ENCODE data around the gene PTPRG. TPM values are rescaled to one million over a fixed set of nuclear protein-coding genes. Genes with fewer than 3 reads are reported as not detected.

PTPRG gene
- total RNA-seq, 1 donor from 2014 or later = 25.2 TPM

- Histone ChIP-seq H3K27me3 (ENCODE audit: control insufficient read depth, insufficient read depth, low read length) (no peaks in the 10 kb centered on the region), H3K4me3 (ENCODE audit: low read depth, low read length) (no peak overlapping the region), H3K36me3 (ENCODE audit: control insufficient read depth, insufficient read depth, low read length) (no peaks in the 10 kb centered on the region)
- DNase-seq (ENCODE audit: low read depth) = no peak
- TF ChIP-seq, protein P1, sequence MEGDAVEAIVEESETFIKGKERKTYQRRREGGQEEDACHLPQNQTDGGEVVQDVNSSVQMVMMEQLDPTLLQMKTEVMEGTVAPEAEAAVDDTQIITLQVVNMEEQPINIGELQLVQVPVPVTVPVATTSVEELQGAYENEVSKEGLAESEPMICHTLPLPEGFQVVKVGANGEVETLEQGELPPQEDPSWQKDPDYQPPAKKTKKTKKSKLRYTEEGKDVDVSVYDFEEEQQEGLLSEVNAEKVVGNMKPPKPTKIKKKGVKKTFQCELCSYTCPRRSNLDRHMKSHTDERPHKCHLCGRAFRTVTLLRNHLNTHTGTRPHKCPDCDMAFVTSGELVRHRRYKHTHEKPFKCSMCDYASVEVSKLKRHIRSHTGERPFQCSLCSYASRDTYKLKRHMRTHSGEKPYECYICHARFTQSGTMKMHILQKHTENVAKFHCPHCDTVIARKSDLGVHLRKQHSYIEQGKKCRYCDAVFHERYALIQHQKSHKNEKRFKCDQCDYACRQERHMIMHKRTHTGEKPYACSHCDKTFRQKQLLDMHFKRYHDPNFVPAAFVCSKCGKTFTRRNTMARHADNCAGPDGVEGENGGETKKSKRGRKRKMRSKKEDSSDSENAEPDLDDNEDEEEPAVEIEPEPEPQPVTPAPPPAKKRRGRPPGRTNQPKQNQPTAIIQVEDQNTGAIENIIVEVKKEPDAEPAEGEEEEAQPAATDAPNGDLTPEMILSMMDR (IDR thresholded peaks at IDR 0.05; ENCODE audit: insufficient read depth, low read length, poor library complexity, severe bottlenecking) = no peak
Measured at GRCh38 chr3:61907210-61907795, 345.9 kb downstream of the PTPRG start.

GRCh38 chr3:61908382-61908781 lies 347.0 kb downstream of the PTPRG start:
- Histone ChIP-seq H3K36me3 (ENCODE audit: control insufficient read depth, insufficient read depth, low read length) (no peaks in the 10 kb centered on the region), H3K27me3 (ENCODE audit: control insufficient read depth, insufficient read depth, low read length) (no peaks in the 10 kb centered on the region), H3K4me3 (ENCODE audit: low read depth, low read length) (no peak overlapping the region)
- DNase-seq (ENCODE audit: low read depth) = no peak
- TF ChIP-seq, protein P1 (IDR thresholded peaks at IDR 0.05; ENCODE audit: insufficient read depth, low read length, poor library complexity, severe bottlenecking) = no peak

GRCh38 chr3:61910732-61911131 lies 349.4 kb downstream of the PTPRG start:
- Histone ChIP-seq H3K4me3 (ENCODE audit: low read depth, low read length) (no peak overlapping the region), H3K36me3 (ENCODE audit: control insufficient read depth, insufficient read depth, low read length) (no peaks in the 10 kb centered on the region), H3K27me3 (ENCODE audit: control insufficient read depth, insufficient read depth, low read length) (no peaks in the 10 kb centered on the region)
- TF ChIP-seq, protein P1 (IDR thresholded peaks at IDR 0.05; ENCODE audit: insufficient read depth, low read length, poor library complexity, severe bottlenecking) = no peak
- DNase-seq (ENCODE audit: low read depth) = no peak

GRCh38 chr3:61912158-61912557 lies 350.8 kb downstream of the PTPRG start:
- Histone ChIP-seq H3K4me3 (ENCODE audit: low read depth, low read length) (no peak overlapping the region), H3K27me3 (ENCODE audit: control insufficient read depth, insufficient read depth, low read length) (no peaks in the 10 kb centered on the region), H3K36me3 (ENCODE audit: control insufficient read depth, insufficient read depth, low read length) (no peaks in the 10 kb centered on the region)
- TF ChIP-seq, protein P1 (IDR thresholded peaks at IDR 0.05; ENCODE audit: insufficient read depth, low read length, poor library complexity, severe bottlenecking) = no peak
- DNase-seq (ENCODE audit: low read depth) = no peak

DNA sequence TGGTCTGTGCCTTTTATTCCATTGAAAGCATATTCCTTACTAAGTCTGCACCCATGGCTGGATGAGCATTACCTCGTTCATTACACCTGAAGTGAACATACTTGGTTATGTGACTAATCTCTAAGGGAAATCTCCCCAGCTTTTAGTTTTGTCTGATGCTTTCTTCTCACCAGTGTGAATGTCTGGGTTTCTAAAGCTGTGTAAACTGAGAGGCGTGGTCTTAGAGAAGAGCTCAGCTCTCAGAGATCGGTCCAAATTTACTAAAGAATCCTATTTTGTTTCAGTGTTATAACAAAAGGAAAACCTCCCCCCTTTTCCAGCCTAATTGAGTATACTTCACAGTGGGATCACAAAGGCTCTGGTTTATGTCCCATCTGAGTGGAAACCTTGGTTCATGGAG lies 352.3 kb downstream of the PTPRG start:
- TF ChIP-seq, protein P1 (IDR thresholded peaks at IDR 0.05; ENCODE audit: insufficient read depth, low read length, poor library complexity, severe bottlenecking) = no peak
- Histone ChIP-seq H3K27me3 (ENCODE audit: control insufficient read depth, insufficient read depth, low read length) (no peaks in the 10 kb centered on the region), H3K4me3 (ENCODE audit: low read depth, low read length) (no peak overlapping the region), H3K36me3 (ENCODE audit: control insufficient read depth, insufficient read depth, low read length) (no peaks in the 10 kb centered on the region)
- no peak for DNase-seq (ENCODE audit: low read depth)

- no peak overlapping the region for H3K4me3 ChIP-seq (ENCODE audit: low read depth, low read length)
- no peak for DNase-seq (ENCODE audit: low read depth)
- no peaks in the 10 kb centered on the region for H3K36me3 ChIP-seq (ENCODE audit: control insufficient read depth, insufficient read depth, low read length)
- TF ChIP-seq, protein P1 (IDR thresholded peaks at IDR 0.05; ENCODE audit: insufficient read depth, low read length, poor library complexity, severe bottlenecking) = no peak
- no peaks in the 10 kb centered on the region for H3K27me3 ChIP-seq (ENCODE audit: control insufficient read depth, insufficient read depth, low read length)
Measured at GRCh38 chr3:61914276-61914675, 352.9 kb downstream of the PTPRG start.
